ENCODE data around the gene ASPHD2.

DNA sequence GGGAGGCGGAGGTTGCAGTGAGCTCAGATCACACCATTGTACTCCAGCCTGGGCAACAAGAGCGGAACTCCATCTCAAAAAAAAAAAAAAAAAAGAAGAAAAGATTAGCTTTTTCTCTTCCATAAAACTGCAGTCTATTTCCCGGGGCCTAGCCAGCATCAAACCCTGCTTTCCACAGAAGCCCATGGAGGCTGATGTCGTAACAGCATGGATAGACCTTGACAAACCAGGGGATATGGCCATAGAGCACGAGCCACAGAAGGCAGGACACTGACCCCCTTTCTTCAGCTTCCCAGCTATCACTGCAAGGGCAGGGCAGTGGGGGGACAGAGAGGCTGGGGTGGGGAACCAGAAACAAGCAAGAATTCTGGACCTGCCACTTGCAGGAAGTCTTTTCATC, 33.0 kb downstream of the ASPHD2 start:
- TF ChIP-seq CTCF (IDR thresholded peaks at IDR 0.05) (no peak), POLR2A (IDR thresholded peaks at IDR 0.05) (no peak)
